Gastroesophageal sphincter (tissue), 4 donors: ENCODE results near the gene SLC2A6. TPM values are rescaled to one million over a fixed set of nuclear protein-coding genes. Genes with fewer than 3 reads are reported as not detected.

Experiments
- ATAC-seq: fragments of 150-250 bp; one replicate; pipeline ENCODE4 v1.9.1; 2016; ENCODE audit warnings: mild to moderate bottlenecking, moderate library complexity
- H3K27ac ChIP-seq, 4 donors: fragments of 200-600 bp; sonication (generic) in 3 of 4; 1 replicate in 3 of 4; 2 replicates in 1 of 4; pipeline ENCODE4 v1.5.1; 2016 to 2019
- H3K27me3 ChIP-seq: fragments of 200-600 bp; sonication (generic); one replicate; pipeline ENCODE4 v1.5.1; 2019
- H3K36me3 ChIP-seq, 2 donors: fragments of 200-600 bp; sonication (generic); one replicate each; pipeline ENCODE4 v1.5.1; 2019; ENCODE audit warnings: control low read depth in 1 of 2
- H3K4me1 ChIP-seq, 3 donors: fragments of 200-600 bp; sonication (generic); 1 replicate in 2 of 3; 2 replicates in 1 of 3; pipeline ENCODE4 v1.5.1; 2016 to 2019; ENCODE audit warnings: control low read depth in 2 of 3
- H3K4me3 ChIP-seq, 2 donors: fragments of 200-600 bp; sonication (generic); one replicate each; pipeline ENCODE4 v1.5.1; 2019; ENCODE audit warnings: mild to moderate bottlenecking in 1 of 2, moderate library complexity in 1 of 2
- H3K9me3 ChIP-seq, 3 donors: fragments of 200-600 bp; sonication (generic); one replicate each; pipeline ENCODE4 v1.5.1; 2017 to 2019; ENCODE audit warnings: control low read depth in 2 of 3
- CTCF ChIP-seq, 4 experiments: fragments of 200-600 bp in 2 of 4; fragments of 450-650 bp in 2 of 4; sonication (generic) in 1 of 4; IDR thresholded peaks; one replicate each; pipeline ENCODE4 v1.5.1; 2017 to 2019; ENCODE audit warnings: antibody characterized with exemption in 4 of 4, mild to moderate bottlenecking in 2 of 4, moderate library complexity in 2 of 4
- EP300 ChIP-seq: sonication (generic); formaldehyde crosslinking; IDR thresholded peaks from one replicate; pipeline ENCODE4 v1.6.1; 2017; ENCODE audit warnings: antibody characterized with exemption, mild to moderate bottlenecking
- POLR2A ChIP-seq, 2 donors: fragments of 450-650 bp; IDR thresholded peaks; one replicate each; pipeline ENCODE4 v1.6.1; 2017; ENCODE audit warnings: antibody characterized with exemption in 2 of 2, mild to moderate bottlenecking in 2 of 2, moderate library complexity in 1 of 2
- POLR2AphosphoS5 ChIP-seq: sonication (generic); formaldehyde crosslinking; IDR thresholded peaks from one replicate; pipeline ENCODE4 v1.6.1; 2017; ENCODE audit warnings: antibody characterized with exemption
- WGBS, 2 donors: methylation state at CpG; one replicate each; pipeline ENCODE4 v1.1.5; 2018; ENCODE audit warnings: low coverage in 1 of 2; 5-methylcytosine and 5-hydroxymethylcytosine counted together
- total RNA-seq, 4 donors: library from RNA; depleted of rRNA; stranded (reverse); fragments of >200 nt; gene quantifications; one replicate each; pipeline ENCODE4 v1.1.0, GENCODE V29; 2016

Gene SLC2A6
- total RNA-seq, 4 donors from 2014 or later = 1.7 to 11.8 (median 5.2) TPM

GRCh38 chr9:133510926-133511505 is 32.1 kb upstream of the SLC2A6 start:
- ATAC-seq = no peak
- Histone ChIP-seq H3K27me3 (peaks cover 41% of the 10 kb centered on the region), H3K36me3 (no peaks in the 10 kb centered on the region), H3K27ac (no peak overlapping the region), H3K9me3 (no peaks in the 10 kb centered on the region), H3K4me3 (no peak overlapping the region), H3K4me1 (peaks cover 0 to 47% (median 24%) of the 10 kb centered on the region in 3 donors)
- no peak for TF ChIP-seq CTCF (IDR thresholded peaks at IDR 0.05)
- no peak for TF ChIP-seq POLR2A (IDR thresholded peaks at IDR 0.05)
- WGBS, 2 donors = 93% methylated on average over 12 of the region's 27 CpGs; no CpG with 5 or more reads in 1 of the 2 donors

- H3K27ac ChIP-seq = no peak overlapping the region
- TF ChIP-seq POLR2AphosphoS5 (no peak), POLR2A (IDR thresholded peaks at IDR 0.05) (no peak), EP300 (no peak), CTCF (IDR thresholded peaks at IDR 0.05) (no peak)
- H3K27me3 ChIP-seq = peaks cover 31% of the 10 kb centered on the region
- 0 to 6% methylated on average over 2 to 8 of the region's 26 CpGs for WGBS, 2 donors
- no peaks in the 10 kb centered on the region for H3K9me3 ChIP-seq
- ATAC-seq = no peak
- peaks cover 0 to 47% (median 27%) of the 10 kb centered on the region in 3 donors for H3K4me1 ChIP-seq
- H3K4me3 ChIP-seq = no peak overlapping the region
- no peaks in the 10 kb centered on the region for H3K36me3 ChIP-seq
Observed at GRCh38 chr9:133509179-133510083, 30.5 kb upstream of the SLC2A6 start.

GRCh38 chr9:133508046-133508445 is 29.1 kb upstream of the SLC2A6 start:
- Histone ChIP-seq H3K4me1 (peaks cover 0 to 37% (median 24%) of the 10 kb centered on the region in 3 donors), H3K4me3 (no peak overlapping the region), H3K9me3 (no peaks in the 10 kb centered on the region), H3K36me3 (no peaks in the 10 kb centered on the region), H3K27me3 (peaks cover 30% of the 10 kb centered on the region), H3K27ac (peak overlapping the region in 1 of 4 donors; percentile 60)
- 87 to 100% methylated on average over 2 to 7 of the region's 8 CpGs for WGBS, 2 donors
- no peak for ATAC-seq
- no peak for TF ChIP-seq POLR2A (IDR thresholded peaks at IDR 0.05)
- no peak for TF ChIP-seq EP300
- no peak for TF ChIP-seq POLR2AphosphoS5
- TF ChIP-seq CTCF (IDR thresholded peaks at IDR 0.05) = no peak

GRCh38 chr9:133507246-133507965 is 28.5 kb upstream of the SLC2A6 start:
- H3K27ac ChIP-seq = peak overlapping the region in 3 of 4 donors; percentile 31 to 60 (median 44)
- WGBS, 2 donors = 83 to 92% methylated on average over 2 to 12 of the region's 24 CpGs
- peaks cover 30% of the 10 kb centered on the region for H3K27me3 ChIP-seq

More at GRCh38 chr9:133507246-133507965, 28.5 kb upstream of the SLC2A6 start:
- peaks cover 0 to 2% (median 0%) of the 10 kb centered on the region in 3 donors for H3K9me3 ChIP-seq
- H3K36me3 ChIP-seq = no peaks in the 10 kb centered on the region
- H3K4me1 ChIP-seq = peaks cover 0 to 37% (median 24%) of the 10 kb centered on the region in 3 donors
- H3K4me3 ChIP-seq = no peak overlapping the region
- TF ChIP-seq EP300 (no peak), POLR2AphosphoS5 (no peak), CTCF (IDR thresholded peaks at IDR 0.05) (no peak), POLR2A (IDR thresholded peaks at IDR 0.05) (no peak)
- ATAC-seq = no peak
